K562 (cell line): Measurements from ENCODE around the gene ANKRD11. TPM values are rescaled to one million over a fixed set of nuclear protein-coding genes. Genes with fewer than 3 reads are reported as not detected.

Experiments
- ATF1 ChIP-seq, 2 experiments: fragments of 450-650 bp in 1 of 2; IDR thresholded peaks; 2 replicates each; pipeline ENCODE4 v1.6.1; 2016; ENCODE audit warnings: missing compliant biosample characterization in 1 of 2, missing genetic modification characterization in 1 of 2
- BMI1 ChIP-seq: fragments of 150-350 bp; IDR thresholded peaks from 2 replicates; pipeline ENCODE4 v1.6.1; 2014; ENCODE audit warnings: low read length
- E2F6 ChIP-seq, 2 experiments: IDR thresholded peaks; 2 replicates each; pipeline ENCODE4 v1.6.1; 2011; ENCODE audit warnings: borderline replicate concordance in 1 of 2, control low read depth in 1 of 2, low read depth in 1 of 2, low read length in 1 of 2, mild to moderate bottlenecking in 1 of 2, mixed read lengths in 1 of 2, moderate library complexity in 1 of 2; ENCODE audit not compliant: insufficient read depth in 1 of 2, insufficient read length in 1 of 2, poor library complexity in 1 of 2, severe bottlenecking in 1 of 2; ENCODE audit errors: extremely low read depth in 1 of 2
- ESRRA ChIP-seq: fragments of 450-650 bp; IDR thresholded peaks from 2 replicates; pipeline ENCODE4 v1.6.1; 2014; ENCODE audit warnings: low read depth, mild to moderate bottlenecking, moderate library complexity, borderline replicate concordance
- HEY1 ChIP-seq: fragments of 250-450 bp; sonication (Bioruptor Pico); IDR thresholded peaks from 2 replicates; pipeline ENCODE4 v1.5.0; 2020; ENCODE audit warnings: mild to moderate bottlenecking, moderate library complexity, borderline replicate concordance
- KDM5B ChIP-seq: fragments of 200-600 bp; sonication (generic); IDR thresholded peaks from 2 replicates; pipeline ENCODE4 v1.6.1; 2012; ENCODE audit warnings: low read depth, mild to moderate bottlenecking, moderate library complexity, low read length, control low read depth, inconsistent platforms; ENCODE audit not compliant: insufficient replicate concordance
- KHSRP ChIP-seq: fragments of 450-650 bp; IDR thresholded peaks from 2 replicates; pipeline ENCODE4 v1.6.1; 2017
- KLF10 ChIP-seq: fragments of 250-450 bp; sonication (Bioruptor Pico); IDR thresholded peaks from 2 replicates; pipeline ENCODE4 v1.6.1; 2021; ENCODE audit warnings: matching md5 sums
- RBM39 ChIP-seq: fragments of 200-400 bp; formaldehyde crosslinking; optimal IDR thresholded peaks from 2 replicates; pipeline ENCODE3; 2018; ENCODE audit warnings: low read depth, low read length
- RREB1 ChIP-seq: fragments of 250-450 bp; sonication (Bioruptor Pico); IDR thresholded peaks from 2 replicates; pipeline ENCODE4 v1.4.0; 2020
- TCF7L2 ChIP-seq: fragments of 150-350 bp; IDR thresholded peaks from 2 replicates; pipeline ENCODE4 v1.6.1; 2016; ENCODE audit warnings: low read depth, mild to moderate bottlenecking, low read length, moderate library complexity
- ZNF444 ChIP-seq: fragments of 250-450 bp; sonication (Bioruptor Pico); IDR thresholded peaks from 2 replicates; pipeline ENCODE4 v1.4.0; 2020; ENCODE audit warnings: mild to moderate bottlenecking, moderate library complexity
- ZNF609 ChIP-seq: sonication (generic); formaldehyde crosslinking; IDR thresholded peaks from 2 replicates; pipeline ENCODE4 v1.8.1; 2023; ENCODE audit warnings: missing genetic modification reagents, mild to moderate bottlenecking, borderline replicate concordance
- ZNF699 ChIP-seq: fragments of 250-450 bp; sonication (Bioruptor Pico); IDR thresholded peaks from 2 replicates; pipeline ENCODE4 v1.8.0; 2021; ENCODE audit warnings: mild to moderate bottlenecking, moderate library complexity; ENCODE audit not compliant: insufficient replicate concordance
- ZNF830 ChIP-seq: fragments of 250-450 bp; sonication (Bioruptor Pico); IDR thresholded peaks from 2 replicates; pipeline ENCODE4 v1.5.0; 2021; ENCODE audit warnings: mild to moderate bottlenecking
- polyA plus RNA-seq, 8 experiments: library from polyadenylated mRNA; depleted of rRNA in 4 of 8; stranded (reverse) in 5 of 8; unstranded in 3 of 8; fragments of >200 nt; fragmentation: Nextera tagmentation in 2 of 8; fragmentation: Illumina TruSeq in 1 of 8; extraction: Ambion mirVana in 2 of 8; extraction: Trizol in 1 of 8; gene quantifications; 2 replicates each; pipeline versions ENCODE4 v1.2.1 to v1.2.3, GENCODE V29; 2011 to 2014; ENCODE audit warnings: inconsistent platforms in 1 of 8, missing spikeins in 1 of 8
- total RNA-seq, 7 experiments: library from RNA; depleted of rRNA in 6 of 7; stranded (reverse); fragments of >200 nt in 6 of 7; fragmentation: Illumina TruSeq in 2 of 7; extraction: Trizol in 2 of 7; gene quantifications; 2 replicates each; pipeline versions ENCODE4 v1.2.1 to v1.2.3, GENCODE V29; 2011 to 2021; ENCODE audit warnings: low replicate concordance in 1 of 7

ANKRD11 gene
- total and polyA plus RNA-seq, 9 of the 15 experiments (the other 6 are each of a cell fraction or from before 2014, with no cell fraction given): 4.7 to 126 (median 31.7) TPM

GRCh38 chr16:89241187-89242007, 249.0 kb downstream of the ANKRD11 start (continued):
- TF ChIP-seq ZNF609 (peak; percentile 79; the same call in 1 of the 2 replicates), TCF7L2 (no peak), RBM39 (no peak), ZNF830 (CRISPR knock-in tag) (0 out of 2 replicates have a peak, but pooled peaks have one; percentile 37), RREB1 (CRISPR knock-in tag) (no peak), HEY1 (no peak), ATF1 (CRISPR knock-in tag; IDR thresholded peaks at IDR 0.05) (no peak), ATF1 (tag; IDR thresholded peaks at IDR 0.05) (peak; percentile 80), KHSRP (no peak), ZNF444 (CRISPR knock-in tag) (no peak), BMI1 (no peak), KDM5B (peak; percentile 84), KLF10 (CRISPR knock-in tag) (no peak), ESRRA (no peak; the same call in 1 of the 2 replicates), E2F6 (IDR thresholded peaks at IDR 0.05; ENCODE audit: borderline replicate concordance in 1 of 2, extremely low read depth in 1 of 2, insufficient read depth in 1 of 2, insufficient read length in 1 of 2, low read depth in 1 of 2, low read length in 1 of 2, poor library complexity in 1 of 2, severe bottlenecking in 1 of 2) (peak; percentile 31 to 40), ZNF699 (CRISPR knock-in tag) (no peak)
